HepG2 (cell line): ENCODE results near the gene NOTCH4.

Source experiments
- MIXL1 ChIP-seq: IDR thresholded peaks from 2 replicates; pipeline ENCODE4 v1.6.1; 2016
- TF ChIP-seq, protein P1 (sequence below): sonication (generic); formaldehyde crosslinking; conservative IDR thresholded peaks from 2 replicates; pipeline ENCODE4 v1.8.0; 2022; ENCODE audit warnings: low read depth, missing genetic modification reagents
- TF ChIP-seq, protein P2 (sequence below): sonication (generic); formaldehyde crosslinking; IDR thresholded peaks from 2 replicates; pipeline ENCODE4 v1.5.0; 2020; ENCODE audit warnings: mild to moderate bottlenecking, missing genetic modification reagents, moderate library complexity

DNA sequence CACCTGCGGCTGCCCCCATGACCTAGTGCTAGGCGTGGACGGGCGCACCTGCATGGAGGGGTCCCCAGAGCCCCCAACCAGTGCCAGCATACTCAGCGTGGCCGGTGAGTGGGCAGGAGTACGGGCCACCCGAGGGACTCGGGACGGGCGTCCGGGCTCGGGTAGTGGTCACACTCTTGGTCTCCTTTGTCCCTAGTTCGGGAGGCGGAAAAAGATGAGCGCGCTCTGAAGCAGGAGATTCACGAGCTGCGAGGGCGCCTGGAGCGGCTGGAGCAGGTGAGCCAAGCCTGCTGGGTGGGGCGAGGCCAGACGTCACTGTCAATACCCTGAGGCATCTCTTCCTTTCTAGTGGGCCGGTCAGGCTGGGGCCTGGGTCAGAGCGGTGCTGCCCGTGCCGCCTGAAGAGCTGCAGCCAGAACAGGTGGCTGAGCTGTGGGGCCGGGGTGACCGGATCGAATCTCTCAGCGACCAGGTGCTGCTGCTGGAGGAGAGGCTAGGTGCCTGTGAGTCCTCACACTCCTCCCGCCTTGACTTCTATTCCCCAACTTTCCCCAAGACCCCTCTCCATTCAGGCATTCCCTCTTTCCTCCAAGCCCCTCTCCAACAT is 56.6 kb downstream of the NOTCH4 start:
- TF ChIP-seq, protein P1, sequence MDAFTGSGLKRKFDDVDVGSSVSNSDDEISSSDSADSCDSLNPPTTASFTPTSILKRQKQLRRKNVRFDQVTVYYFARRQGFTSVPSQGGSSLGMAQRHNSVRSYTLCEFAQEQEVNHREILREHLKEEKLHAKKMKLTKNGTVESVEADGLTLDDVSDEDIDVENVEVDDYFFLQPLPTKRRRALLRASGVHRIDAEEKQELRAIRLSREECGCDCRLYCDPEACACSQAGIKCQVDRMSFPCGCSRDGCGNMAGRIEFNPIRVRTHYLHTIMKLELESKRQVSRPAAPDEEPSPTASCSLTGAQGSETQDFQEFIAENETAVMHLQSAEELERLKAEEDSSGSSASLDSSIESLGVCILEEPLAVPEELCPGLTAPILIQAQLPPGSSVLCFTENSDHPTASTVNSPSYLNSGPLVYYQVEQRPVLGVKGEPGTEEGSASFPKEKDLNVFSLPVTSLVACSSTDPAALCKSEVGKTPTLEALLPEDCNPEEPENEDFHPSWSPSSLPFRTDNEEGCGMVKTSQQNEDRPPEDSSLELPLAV (CRISPR knock-in tag), result no peak
- TF ChIP-seq MIXL1 (CRISPR knock-in tag), result no peak
- TF ChIP-seq, protein P2, sequence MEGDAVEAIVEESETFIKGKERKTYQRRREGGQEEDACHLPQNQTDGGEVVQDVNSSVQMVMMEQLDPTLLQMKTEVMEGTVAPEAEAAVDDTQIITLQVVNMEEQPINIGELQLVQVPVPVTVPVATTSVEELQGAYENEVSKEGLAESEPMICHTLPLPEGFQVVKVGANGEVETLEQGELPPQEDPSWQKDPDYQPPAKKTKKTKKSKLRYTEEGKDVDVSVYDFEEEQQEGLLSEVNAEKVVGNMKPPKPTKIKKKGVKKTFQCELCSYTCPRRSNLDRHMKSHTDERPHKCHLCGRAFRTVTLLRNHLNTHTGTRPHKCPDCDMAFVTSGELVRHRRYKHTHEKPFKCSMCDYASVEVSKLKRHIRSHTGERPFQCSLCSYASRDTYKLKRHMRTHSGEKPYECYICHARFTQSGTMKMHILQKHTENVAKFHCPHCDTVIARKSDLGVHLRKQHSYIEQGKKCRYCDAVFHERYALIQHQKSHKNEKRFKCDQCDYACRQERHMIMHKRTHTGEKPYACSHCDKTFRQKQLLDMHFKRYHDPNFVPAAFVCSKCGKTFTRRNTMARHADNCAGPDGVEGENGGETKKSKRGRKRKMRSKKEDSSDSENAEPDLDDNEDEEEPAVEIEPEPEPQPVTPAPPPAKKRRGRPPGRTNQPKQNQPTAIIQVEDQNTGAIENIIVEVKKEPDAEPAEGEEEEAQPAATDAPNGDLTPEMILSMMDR (CRISPR knock-in tag), result no peak; the same call in 1 of the 2 replicates
